ENCODE results near the gene RPRD1B. TPM values are rescaled to one million over a fixed set of nuclear protein-coding genes. Genes with fewer than 3 reads are reported as not detected.
"Not testable (repeated sequence)": the region's sequence is repeated elsewhere in the genome, so short reads cannot be mapped to it uniquely, and the experiment has no call there.

The RPRD1B gene
- total RNA-seq, 1 experiment from 2014 or later, result 23.3 TPM

GRCh38 chr20:38000293-38000692 is 33.3 kb upstream of the RPRD1B start:
- DNase-seq (ENCODE audit: extremely low read depth, low read depth), result no peak

- DNase-seq (ENCODE audit: extremely low read depth, low read depth), result no peak
Observed at GRCh38 chr20:38001173-38001875, 32.2 kb upstream of the RPRD1B start.

- DNase-seq (ENCODE audit: extremely low read depth, low read depth), result no peak
Observed at GRCh38 chr20:38001981-38002380, 31.6 kb upstream of the RPRD1B start.

GRCh38 chr20:38002422-38002821 is 31.1 kb upstream of the RPRD1B start:
- no peak for DNase-seq (ENCODE audit: extremely low read depth, low read depth)

GRCh38 chr20:38004416-38004815 is 29.1 kb upstream of the RPRD1B start:
- no peak for DNase-seq (ENCODE audit: extremely low read depth, low read depth)

GRCh38 chr20:38005903-38006302 is 27.6 kb upstream of the RPRD1B start:
- no peak for DNase-seq (ENCODE audit: extremely low read depth, low read depth)

- DNase-seq (ENCODE audit: extremely low read depth, low read depth), result no peak
Observed at GRCh38 chr20:38007526-38007925, 26.0 kb upstream of the RPRD1B start.

GRCh38 chr20:38008233-38008944 is 25.2 kb upstream of the RPRD1B start:
- DNase-seq (ENCODE audit: extremely low read depth, low read depth), result no peak

GRCh38 chr20:38009416-38009815 is 24.1 kb upstream of the RPRD1B start:
- not testable (repeated sequence) for DNase-seq (ENCODE audit: extremely low read depth, low read depth)

GRCh38 chr20:38011696-38012095 is 21.9 kb upstream of the RPRD1B start:
- DNase-seq (ENCODE audit: extremely low read depth, low read depth), result no peak

GRCh38 chr20:38012332-38012731 is 21.2 kb upstream of the RPRD1B start:
- no peak for DNase-seq (ENCODE audit: extremely low read depth, low read depth)

- DNase-seq (ENCODE audit: extremely low read depth, low read depth), result no peak
Observed at GRCh38 chr20:38013887-38014286, 19.7 kb upstream of the RPRD1B start.

GRCh38 chr20:38017959-38018358 is 15.6 kb upstream of the RPRD1B start:
- no peak for DNase-seq (ENCODE audit: extremely low read depth, low read depth)

GRCh38 chr20:38018385-38018784 is 15.2 kb upstream of the RPRD1B start:
- no peak for DNase-seq (ENCODE audit: extremely low read depth, low read depth)

- DNase-seq (ENCODE audit: extremely low read depth, low read depth), result no peak
Observed at GRCh38 chr20:38021087-38021772, 12.3 kb upstream of the RPRD1B start.

- no peak for DNase-seq (ENCODE audit: extremely low read depth, low read depth)
Observed at GRCh38 chr20:38023181-38024001, 10.2 kb upstream of the RPRD1B start.

- DNase-seq (ENCODE audit: extremely low read depth, low read depth), result no peak
Observed at GRCh38 chr20:38024496-38024895, 9.1 kb upstream of the RPRD1B start.

- DNase-seq (ENCODE audit: extremely low read depth, low read depth), result no peak
Observed at GRCh38 chr20:38029453-38029852, 4.1 kb upstream of the RPRD1B start.

GRCh38 chr20:38031957-38032356 is 1.6 kb upstream of the RPRD1B start:
- no peak for DNase-seq (ENCODE audit: extremely low read depth, low read depth)

- no peak for DNase-seq (ENCODE audit: extremely low read depth, low read depth)
Observed at GRCh38 chr20:38032585-38033329, 789 bp upstream of the RPRD1B start.
